SK-N-SH treated with all-trans-retinoic acid at 6 μM for 48 hours (cell line): ENCODE data around the gene OR1J4.

Experiments used
- ATAC-seq: fragments of 200-7000 bp; cut with Tn5 transposase; 3 replicates; pipeline ENCODE4 v1.9.1; 2020; ENCODE audit warnings: mild to moderate bottlenecking, moderate library complexity
- BACH2 ChIP-seq: fragments of 250-450 bp; sonication (Bioruptor Pico); IDR thresholded peaks from 2 replicates; pipeline ENCODE4 v1.9.0; 2021; ENCODE audit warnings: mild to moderate bottlenecking, borderline replicate concordance
- CSDC2 ChIP-seq: fragments of 250-450 bp; sonication (Bioruptor Pico); IDR thresholded peaks from 2 replicates; pipeline ENCODE4 v1.5.0; 2020; ENCODE audit warnings: mild to moderate bottlenecking, moderate library complexity
- CSRNP3 ChIP-seq: fragments of 250-450 bp; sonication (Bioruptor Pico); IDR thresholded peaks from 2 replicates; pipeline ENCODE4 v1.5.1; 2021; ENCODE audit warnings: mild to moderate bottlenecking, moderate library complexity
- ESRRG ChIP-seq: fragments of 250-450 bp; sonication (Bioruptor Pico); IDR thresholded peaks from 2 replicates; pipeline ENCODE4 v1.6.1; 2021; ENCODE audit warnings: mild to moderate bottlenecking
- ISL1 ChIP-seq: fragments of 250-450 bp; sonication (Bioruptor Pico); IDR thresholded peaks from 2 replicates; pipeline ENCODE4 v2.1.2; 2022; ENCODE audit warnings: mild to moderate bottlenecking, moderate library complexity
- OSR1 ChIP-seq: fragments of 250-450 bp; sonication (Bioruptor Pico); IDR thresholded peaks from 2 replicates; pipeline ENCODE4 v1.8.0; 2022; ENCODE audit warnings: moderate library complexity, mild to moderate bottlenecking, inconsistent platforms
- POU6F1 ChIP-seq: fragments of 250-450 bp; sonication (Bioruptor Pico); IDR thresholded peaks from 2 replicates; pipeline ENCODE4 v1.8.0; 2021; ENCODE audit warnings: low read depth, mild to moderate bottlenecking, moderate library complexity, borderline replicate concordance
- RARB ChIP-seq: fragments of 250-450 bp; sonication (Bioruptor Pico); IDR thresholded peaks from 2 replicates; pipeline ENCODE4 v1.8.0; 2021; ENCODE audit warnings: mild to moderate bottlenecking, moderate library complexity
- SNAI2 ChIP-seq: fragments of 250-450 bp; sonication (Bioruptor Pico); IDR thresholded peaks from 2 replicates; pipeline ENCODE4 v1.5.0; 2020; ENCODE audit warnings: mild to moderate bottlenecking, moderate library complexity
- TCF4 ChIP-seq: fragments of 250-450 bp; sonication (Bioruptor Pico); IDR thresholded peaks from 2 replicates; pipeline ENCODE4 v1.8.0; 2021; ENCODE audit warnings: mild to moderate bottlenecking, moderate library complexity, borderline replicate concordance
- TSHZ2 ChIP-seq: fragments of 250-450 bp; sonication (Bioruptor Pico); IDR thresholded peaks from 2 replicates; pipeline ENCODE4 v1.5.0; 2020; ENCODE audit warnings: mild to moderate bottlenecking, moderate library complexity
- ZFP3 ChIP-seq: fragments of 250-450 bp; sonication (Bioruptor Pico); IDR thresholded peaks from 2 replicates; pipeline ENCODE4 v1.5.0; 2020; ENCODE audit warnings: mild to moderate bottlenecking, moderate library complexity
- ZFP30 ChIP-seq: fragments of 450-650 bp; formaldehyde crosslinking; IDR thresholded peaks from 2 replicates; pipeline ENCODE4 v1.5.0; 2022; ENCODE audit warnings: mild to moderate bottlenecking, moderate library complexity
- ZNF565 ChIP-seq: fragments of 450-650 bp; formaldehyde crosslinking; conservative IDR thresholded peaks from 2 replicates; pipeline ENCODE4 v1.5.0; 2020; ENCODE audit warnings: low read depth, mild to moderate bottlenecking, moderate library complexity
- ZNF8 ChIP-seq: fragments of 450-650 bp; formaldehyde crosslinking; IDR thresholded peaks from 2 replicates; pipeline ENCODE4 v1.5.0; 2020; ENCODE audit warnings: mild to moderate bottlenecking, moderate library complexity
- TF ChIP-seq, protein P1 (sequence below): fragments of 250-450 bp; sonication (Bioruptor Pico); IDR thresholded peaks from 2 replicates; pipeline ENCODE4 v1.8.0; 2020; ENCODE audit warnings: mild to moderate bottlenecking, moderate library complexity, borderline replicate concordance
- TF ChIP-seq, protein P2 (sequence below): fragments of 250-450 bp; sonication (Bioruptor Pico); IDR thresholded peaks from 2 replicates; pipeline ENCODE4 v1.5.1; 2020; ENCODE audit warnings: low read depth, mild to moderate bottlenecking, moderate library complexity

Gene OR1J4

DNA sequence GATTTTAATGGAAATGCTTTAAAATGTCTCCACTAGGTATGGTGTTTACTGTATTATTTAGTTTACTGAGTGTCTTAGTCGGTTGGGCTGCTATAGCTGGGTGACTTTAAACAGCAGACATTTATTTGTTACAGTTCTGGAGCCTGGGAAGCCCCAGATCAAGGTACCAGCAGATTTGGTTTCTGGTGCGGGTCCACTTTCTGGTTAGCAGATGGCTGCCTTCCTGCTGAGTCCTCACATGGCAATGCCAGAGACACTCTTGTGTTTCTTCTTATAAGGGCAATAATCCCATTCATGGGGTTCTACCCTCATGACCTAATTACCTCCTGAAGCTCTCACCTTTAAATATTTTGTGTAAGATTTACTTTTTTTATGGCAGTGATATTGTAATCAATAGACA is 715 bp upstream of the OR1J4 start (continued):
- TF ChIP-seq POU6F1 (CRISPR knock-in tag) (no peak), BACH2 (CRISPR knock-in tag) (no peak), CSDC2 (CRISPR knock-in tag) (no peak), ESRRG (CRISPR knock-in tag) (no peak), TCF4 (CRISPR knock-in tag) (no peak), OSR1 (CRISPR knock-in tag) (no peak), CSRNP3 (CRISPR knock-in tag) (no peak), ZNF8 (no peak), RARB (CRISPR knock-in tag) (no peak)

- TF ChIP-seq ISL1 (CRISPR knock-in tag) (no peak), CSDC2 (CRISPR knock-in tag) (no peak), ZFP30 (CRISPR knock-in tag) (no peak), SNAI2 (CRISPR knock-in tag) (no peak), BACH2 (CRISPR knock-in tag) (no peak)
- TF ChIP-seq, protein P1, sequence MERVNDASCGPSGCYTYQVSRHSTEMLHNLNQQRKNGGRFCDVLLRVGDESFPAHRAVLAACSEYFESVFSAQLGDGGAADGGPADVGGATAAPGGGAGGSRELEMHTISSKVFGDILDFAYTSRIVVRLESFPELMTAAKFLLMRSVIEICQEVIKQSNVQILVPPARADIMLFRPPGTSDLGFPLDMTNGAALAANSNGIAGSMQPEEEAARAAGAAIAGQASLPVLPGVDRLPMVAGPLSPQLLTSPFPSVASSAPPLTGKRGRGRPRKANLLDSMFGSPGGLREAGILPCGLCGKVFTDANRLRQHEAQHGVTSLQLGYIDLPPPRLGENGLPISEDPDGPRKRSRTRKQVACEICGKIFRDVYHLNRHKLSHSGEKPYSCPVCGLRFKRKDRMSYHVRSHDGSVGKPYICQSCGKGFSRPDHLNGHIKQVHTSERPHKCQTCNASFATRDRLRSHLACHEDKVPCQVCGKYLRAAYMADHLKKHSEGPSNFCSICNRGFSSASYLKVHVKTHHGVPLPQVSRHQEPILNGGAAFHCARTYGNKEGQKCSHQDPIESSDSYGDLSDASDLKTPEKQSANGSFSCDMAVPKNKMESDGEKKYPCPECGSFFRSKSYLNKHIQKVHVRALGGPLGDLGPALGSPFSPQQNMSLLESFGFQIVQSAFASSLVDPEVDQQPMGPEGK = no peak
- TF ChIP-seq, all 23 proteins: peak for 0
- no peak for ATAC-seq
Observed at GRCh38 chr9:122519376-122519775, 435 bp downstream of the OR1J4 start.

GRCh38 chr9:122526602-122527001 is 7.7 kb downstream of the OR1J4 start:
- no peak for ATAC-seq
- TF ChIP-seq RARB (CRISPR knock-in tag) = no peak
- TF ChIP-seq ZNF8 = no peak
- no peak for TF ChIP-seq ZFP30 (CRISPR knock-in tag)
- no peak for TF ChIP-seq OSR1 (CRISPR knock-in tag)
- TF ChIP-seq ZNF565 (CRISPR knock-in tag) = no peak
- TF ChIP-seq, protein P1 = no peak
- no peak for TF ChIP-seq ISL1 (CRISPR knock-in tag)
- TF ChIP-seq ZFP3 (CRISPR knock-in tag) = no peak
- TF ChIP-seq, protein P2, sequence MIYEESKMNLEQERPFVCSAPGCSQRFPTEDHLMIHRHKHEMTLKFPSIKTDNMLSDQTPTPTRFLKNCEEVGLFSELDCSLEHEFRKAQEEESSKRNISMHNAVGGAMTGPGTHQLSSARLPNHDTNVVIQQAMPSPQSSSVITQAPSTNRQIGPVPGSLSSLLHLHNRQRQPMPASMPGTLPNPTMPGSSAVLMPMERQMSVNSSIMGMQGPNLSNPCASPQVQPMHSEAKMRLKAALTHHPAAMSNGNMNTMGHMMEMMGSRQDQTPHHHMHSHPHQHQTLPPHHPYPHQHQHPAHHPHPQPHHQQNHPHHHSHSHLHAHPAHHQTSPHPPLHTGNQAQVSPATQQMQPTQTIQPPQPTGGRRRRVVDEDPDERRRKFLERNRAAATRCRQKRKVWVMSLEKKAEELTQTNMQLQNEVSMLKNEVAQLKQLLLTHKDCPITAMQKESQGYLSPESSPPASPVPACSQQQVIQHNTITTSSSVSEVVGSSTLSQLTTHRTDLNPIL (CRISPR knock-in tag) = no peak
- no peak for TF ChIP-seq TCF4 (CRISPR knock-in tag)
- no peak for TF ChIP-seq TSHZ2
- TF ChIP-seq SNAI2 (CRISPR knock-in tag) = no peak
